Endothelial cell of umbilical vein (primary cell): Measurements from ENCODE around the gene ADAMTS14. TPM values are rescaled to one million over a fixed set of nuclear protein-coding genes. Genes with fewer than 3 reads are reported as not detected.

Experiments
- BruUV-seq: library from RNA; stranded (reverse); fragments of 400-500 nt; replicated peaks from 2 replicates; lab custom pipeline; 2021; lab: Mats Ljungman, UMichigan
- CTCF ChIA-PET: fragments of 300-600, 350-600 bp; sonication (Branson Sonifier 250); formaldehyde crosslinking; loops from one replicate; lab custom pipeline; 2021; ENCODE audit warnings: antibody characterized with exemption, inconsistent platforms; lab: Charles Lee
- POLR2A ChIA-PET: fragments of 300-600, 350-600 bp; sonication (Branson Sonifier 250); formaldehyde crosslinking; loops from one replicate; lab custom pipeline; 2021; ENCODE audit warnings: antibody characterized with exemption, inconsistent platforms; lab: Charles Lee
- DNase-seq: peaks from one replicate; pipeline ENCODE4 v3.0.0-alpha.2; 2011; ENCODE audit warnings: low read depth, low spot score
- FAIRE-seq: peaks from 2 replicates; lab custom pipeline; 2011; peaks lifted over from hg19 to GRCh38; lab: Jason Lieb, UNC
- H2AFZ ChIP-seq: 2 replicates; pipeline ENCODE4 v1.6.0; 2012; ENCODE audit warnings: low read depth, low read length, control low read depth, inconsistent platforms
- H3K27ac ChIP-seq: 2 replicates; pipeline ENCODE4 v1.5.1; 2011; ENCODE audit warnings: low read depth, mild to moderate bottlenecking, control low read depth, low read length, moderate library complexity; ENCODE audit not compliant: insufficient read depth
- H3K27me3 ChIP-seq, 2 experiments: 2 replicates each; pipeline versions ENCODE4 v1.6.0 to v1.6.1; 2011; ENCODE audit warnings: low read length in 2 of 2, mixed read lengths in 1 of 2; ENCODE audit not compliant: control insufficient read depth in 2 of 2, insufficient read depth in 2 of 2
- H3K36me3 ChIP-seq, 2 experiments: 2 replicates in 1 of 2; 3 replicates in 1 of 2; pipeline ENCODE4 v1.5.1; 2011; ENCODE audit warnings: low read length in 2 of 2, mild to moderate bottlenecking in 1 of 2, moderate library complexity in 1 of 2; ENCODE audit not compliant: control insufficient read depth in 2 of 2, insufficient read depth in 2 of 2; ENCODE audit errors: extremely low read depth in 1 of 2
- H3K4me1 ChIP-seq: 3 replicates; pipeline ENCODE4 v1.5.1; 2011; ENCODE audit warnings: mild to moderate bottlenecking, low read length; ENCODE audit not compliant: control insufficient read depth, insufficient read depth; ENCODE audit errors: extremely low read depth
- H3K4me2 ChIP-seq: 2 replicates; pipeline ENCODE4 v1.6.1; 2011; ENCODE audit warnings: low read length, control low read depth, mixed read lengths; ENCODE audit not compliant: insufficient read depth
- H3K4me3 ChIP-seq, 3 experiments: fragments of 200-600 bp in 1 of 3; sonication (generic), shearing (Covaris generic) in 1 of 3; replicated peaks in 1 of 3; 2 replicates each; pipeline ENCODE4 v1.5.1; 2011 to 2016; ENCODE audit warnings: control low read depth in 3 of 3, low read length in 3 of 3, mild to moderate bottlenecking in 2 of 3, inconsistent platforms in 1 of 3, low read depth in 1 of 3, moderate library complexity in 1 of 3; ENCODE audit not compliant: insufficient read depth in 1 of 3
- H3K79me2 ChIP-seq: 2 replicates; pipeline ENCODE4 v1.6.0; 2012; ENCODE audit warnings: low read length, inconsistent platforms; ENCODE audit not compliant: control insufficient read depth, insufficient read depth
- H3K9ac ChIP-seq: replicated peaks from 2 replicates; pipeline ENCODE3; 2011; ENCODE audit warnings: low read length, control low read depth; ENCODE audit not compliant: insufficient read depth; ENCODE audit errors: extremely low read depth
- H3K9me1 ChIP-seq: replicated peaks from 3 replicates; pipeline ENCODE4 v1.6.0; 2011; ENCODE audit warnings: mild to moderate bottlenecking, low read length; ENCODE audit not compliant: control insufficient read depth, insufficient read depth; ENCODE audit errors: extremely low read depth
- H3K9me3 ChIP-seq: replicated peaks from 2 replicates; pipeline ENCODE4 v1.5.1; 2012; ENCODE audit warnings: low read length, inconsistent platforms; ENCODE audit not compliant: control insufficient read depth, insufficient read depth
- H4K20me1 ChIP-seq: replicated peaks from 2 replicates; pipeline ENCODE3; 2011; ENCODE audit warnings: mild to moderate bottlenecking, low read length; ENCODE audit not compliant: control insufficient read depth, insufficient read depth; ENCODE audit errors: extremely low read depth
- EZH2 ChIP-seq: IDR thresholded peaks from 2 replicates; pipeline ENCODE4 v1.6.1; 2012; ENCODE audit warnings: borderline replicate concordance, low read depth, mild to moderate bottlenecking, moderate library complexity, low read length, inconsistent platforms; ENCODE audit not compliant: severe bottlenecking
- FOS ChIP-seq: IDR thresholded peaks from 2 replicates; pipeline ENCODE4 v1.6.1; 2011; ENCODE audit warnings: mild to moderate bottlenecking, low read length, moderate library complexity, borderline replicate concordance; ENCODE audit not compliant: insufficient read depth
- GATA2 ChIP-seq: IDR thresholded peaks from 2 replicates; pipeline ENCODE4 v1.7.0; 2011; ENCODE audit warnings: low read depth, mild to moderate bottlenecking, moderate library complexity, mixed read lengths, low read length; ENCODE audit not compliant: insufficient read length, insufficient read depth
- JUN ChIP-seq: IDR thresholded peaks from 2 replicates; pipeline ENCODE4 v1.6.1; 2011; ENCODE audit warnings: borderline replicate concordance, low read depth; ENCODE audit not compliant: insufficient read length, insufficient read depth
- MYC ChIP-seq: IDR thresholded peaks from one replicate; pipeline ENCODE4 v1.6.1; 2011; ENCODE audit warnings: mild to moderate bottlenecking, low read depth, low read length
- POLR2A ChIP-seq: IDR thresholded peaks from 2 replicates; pipeline ENCODE4 v1.6.1; 2012; ENCODE audit warnings: low read depth, mild to moderate bottlenecking, control low read depth, low read length
- POLR2AphosphoS5 ChIP-seq: IDR thresholded peaks from 2 replicates; pipeline ENCODE4 v1.6.1; 2012; ENCODE audit warnings: low read depth, mild to moderate bottlenecking, control low read depth, low read length, moderate library complexity; ENCODE audit not compliant: insufficient read depth
- dilution Hi-C: fragments of 300-500 bp; cut with MboI; formaldehyde crosslinking; loops from one replicate; pipeline ENCODE4 v1.15.0; 2019; ENCODE audit warnings: low sequenced_read_pairs; ENCODE audit not compliant: extremely low pct_ligation_motif_present
- intact Hi-C: fragments of 100-400 bp; cut with micrococcal nuclease; formaldehyde crosslinking; loops from one replicate; pipeline ENCODE4 v1.10.0; 2022
- polyA plus RNA-seq, 4 experiments: library from polyadenylated mRNA; depleted of rRNA in 3 of 4; stranded (reverse) in 3 of 4; unstranded in 1 of 4; fragments of >200 nt; gene quantifications; 2 replicates each; pipeline versions ENCODE4 v1.2.1 to v1.2.3, GENCODE V29; 2011 to 2012; ENCODE audit warnings: missing spikeins in 1 of 4
- total RNA-seq: library from RNA; stranded (reverse); gene quantifications from 2 replicates; pipeline ENCODE4 v1.2.3, GENCODE V29; 2021
- TF ChIP-seq, protein P1 (sequence below), 2 donors: IDR thresholded peaks; 1 replicate in 1 of 2; 2 replicates in 1 of 2; pipeline ENCODE4 v1.5.1; 2011; ENCODE audit warnings: low read length in 2 of 2, mild to moderate bottlenecking in 2 of 2, moderate library complexity in 2 of 2, control low read depth in 1 of 2, inconsistent platforms in 1 of 2, low read depth in 1 of 2; ENCODE audit not compliant: insufficient read depth in 1 of 2; ENCODE audit errors: extremely low read depth in 1 of 2
- TF ChIP-seq, protein P2 (sequence below): IDR thresholded peaks from 2 replicates; pipeline ENCODE4 v1.6.1; 2011; ENCODE audit not compliant: insufficient read depth, insufficient read length

The ADAMTS14 gene
- total and polyA plus RNA-seq, 2 donors (not counting 3 experiments of a cell fraction or from before 2014, with no cell fraction given) = not detected

DNA sequence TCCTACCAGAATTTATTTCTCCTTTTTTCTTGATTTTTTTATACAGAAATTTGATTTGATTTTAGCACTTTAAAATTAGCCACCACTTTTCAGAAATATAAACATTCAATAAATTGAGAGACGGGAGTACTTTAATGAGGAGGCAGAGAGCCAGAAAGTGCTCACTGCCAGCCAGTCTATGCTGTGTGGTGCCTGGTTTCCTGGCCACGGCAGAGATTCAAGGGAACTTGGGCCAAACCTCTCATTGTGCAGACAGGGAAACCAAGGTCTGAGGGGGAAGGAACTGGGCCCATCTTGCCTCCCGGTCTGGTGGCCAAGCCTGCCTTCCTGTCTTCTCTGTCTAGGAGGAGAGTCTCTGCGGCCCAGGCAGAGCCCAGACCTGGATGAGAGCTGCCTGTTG lies 25.9 kb downstream of the ADAMTS14 start:
- Histone ChIP-seq H3K27me3 (peaks cover 0 to 6% of the 10 kb centered on the region in 2 experiments), H3K9ac (no peak overlapping the region), H4K20me1 (no peaks in the 10 kb centered on the region), H3K79me2 (no peaks in the 10 kb centered on the region), H3K4me2 (no peak overlapping the region), H3K9me1 (no peaks in the 10 kb centered on the region), H3K36me3 (no peaks in the 10 kb centered on the region), H3K4me1 (no peaks in the 10 kb centered on the region), H2AFZ (no peak overlapping the region), H3K4me3 (no peak overlapping the region), H3K9me3 (no peaks in the 10 kb centered on the region), H3K27ac (no peak overlapping the region)
- FAIRE-seq (no peak), DNase-seq (no peak)
- ChIA-PET CTCF (no interaction called here), POLR2A (no interaction called here)
- BruUV-seq = no TSS peak
- intact Hi-C loops (no loop called here), dilution Hi-C loops (no loop called here)
- no peak for TF ChIP-seq EZH2

DNA sequence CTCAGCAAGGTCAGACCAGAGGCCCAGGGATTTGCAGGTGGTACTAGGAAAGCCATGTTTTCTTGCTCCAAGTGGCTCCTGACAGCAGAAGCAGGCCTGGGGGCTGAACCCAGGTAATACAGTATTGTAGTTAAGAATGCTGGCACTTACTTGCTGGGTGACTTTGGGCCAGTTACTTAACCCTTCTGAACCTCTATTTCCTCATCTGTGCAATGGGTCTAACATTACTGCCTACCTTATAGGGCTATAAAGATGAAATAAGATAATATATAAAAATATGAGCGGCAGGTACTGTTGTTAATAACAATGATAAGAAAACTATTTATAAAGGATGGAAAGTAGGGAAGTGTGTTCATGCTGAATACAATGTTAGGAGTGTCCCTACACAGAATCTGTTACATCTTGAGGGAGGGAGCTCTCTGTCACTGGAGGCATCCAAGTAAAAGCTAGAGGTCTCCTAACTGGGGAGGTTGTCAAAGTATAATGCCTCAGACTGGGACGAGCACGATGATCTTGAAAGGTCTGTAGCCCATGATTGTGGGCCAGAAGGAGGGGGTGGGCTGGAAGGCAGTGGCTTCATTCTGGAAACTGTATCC lies 26.9 kb downstream of the ADAMTS14 start:
- intact Hi-C loops (no loop called here), dilution Hi-C loops (no loop called here)
- no TSS peak for BruUV-seq
- Histone ChIP-seq H3K27ac (no peak overlapping the region), H2AFZ (no peak overlapping the region), H3K9ac (no peak overlapping the region), H3K9me1 (no peaks in the 10 kb centered on the region), H3K9me3 (no peaks in the 10 kb centered on the region), H3K4me2 (no peak overlapping the region), H3K79me2 (no peaks in the 10 kb centered on the region), H3K36me3 (no peaks in the 10 kb centered on the region), H4K20me1 (no peaks in the 10 kb centered on the region), H3K27me3 (peaks cover 0 to 6% of the 10 kb centered on the region in 2 experiments), H3K4me3 (no peak overlapping the region), H3K4me1 (no peaks in the 10 kb centered on the region)
- POLR2A ChIA-PET = no interaction called here
- TF ChIP-seq EZH2 (no peak), FOS (no peak), POLR2AphosphoS5 (no peak), POLR2A (no peak), GATA2 (no peak), MYC (no peak), JUN (no peak)
- TF ChIP-seq, protein P1, sequence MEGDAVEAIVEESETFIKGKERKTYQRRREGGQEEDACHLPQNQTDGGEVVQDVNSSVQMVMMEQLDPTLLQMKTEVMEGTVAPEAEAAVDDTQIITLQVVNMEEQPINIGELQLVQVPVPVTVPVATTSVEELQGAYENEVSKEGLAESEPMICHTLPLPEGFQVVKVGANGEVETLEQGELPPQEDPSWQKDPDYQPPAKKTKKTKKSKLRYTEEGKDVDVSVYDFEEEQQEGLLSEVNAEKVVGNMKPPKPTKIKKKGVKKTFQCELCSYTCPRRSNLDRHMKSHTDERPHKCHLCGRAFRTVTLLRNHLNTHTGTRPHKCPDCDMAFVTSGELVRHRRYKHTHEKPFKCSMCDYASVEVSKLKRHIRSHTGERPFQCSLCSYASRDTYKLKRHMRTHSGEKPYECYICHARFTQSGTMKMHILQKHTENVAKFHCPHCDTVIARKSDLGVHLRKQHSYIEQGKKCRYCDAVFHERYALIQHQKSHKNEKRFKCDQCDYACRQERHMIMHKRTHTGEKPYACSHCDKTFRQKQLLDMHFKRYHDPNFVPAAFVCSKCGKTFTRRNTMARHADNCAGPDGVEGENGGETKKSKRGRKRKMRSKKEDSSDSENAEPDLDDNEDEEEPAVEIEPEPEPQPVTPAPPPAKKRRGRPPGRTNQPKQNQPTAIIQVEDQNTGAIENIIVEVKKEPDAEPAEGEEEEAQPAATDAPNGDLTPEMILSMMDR (IDR thresholded peaks at IDR 0.05; ENCODE audit: extremely low read depth in 1 of 2, insufficient read depth in 1 of 2, low read depth in 1 of 2, low read length in 2 of 2) = no peak
- TF ChIP-seq, protein P2, sequence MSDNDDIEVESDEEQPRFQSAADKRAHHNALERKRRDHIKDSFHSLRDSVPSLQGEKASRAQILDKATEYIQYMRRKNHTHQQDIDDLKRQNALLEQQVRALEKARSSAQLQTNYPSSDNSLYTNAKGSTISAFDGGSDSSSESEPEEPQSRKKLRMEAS = no peak
- FAIRE-seq (no peak), DNase-seq (no peak)
- CTCF ChIA-PET = no interaction called here
